HCT116 (cell line): Measurements from ENCODE around the gene ENTR1. TPM values are rescaled to one million over a fixed set of nuclear protein-coding genes. Genes with fewer than 3 reads are reported as not detected.

Experiments used
- ATAC-seq: fragments of 200-7000 bp; cut with Tn5 transposase; 2 replicates; pipeline ENCODE4 v1.9.1; 2020; ENCODE audit warnings: mild to moderate bottlenecking, moderate library complexity
- BruUV-seq: library from RNA; stranded (reverse); fragments of 400-500 nt; replicated peaks from 2 replicates; lab custom pipeline; 2021; lab: Mats Ljungman, UMichigan
- CTCF ChIA-PET: fragments of 300-600 bp; sonication (Branson Sonifier 250); formaldehyde crosslinking; loops from one replicate; lab custom pipeline; 2021; ENCODE audit warnings: antibody characterized with exemption; lab: Charles Lee
- POLR2A ChIA-PET: fragments of 300-600, 350-600 bp; sonication (Branson Sonifier 250); formaldehyde crosslinking; loops from one replicate; lab custom pipeline; 2021; ENCODE audit warnings: antibody characterized with exemption; lab: Charles Lee
- RAD21 ChIA-PET, 2 experiments: fragments of 300-600 bp; sonication (Branson Sonifier 250); formaldehyde crosslinking; loops; one replicate each; lab custom pipeline; 2023; ENCODE audit warnings: low total read pairs in 2 of 2; ENCODE audit not compliant: uncharacterized antibody in 2 of 2, unreplicated experiment in 2 of 2, low non-redundant PET in 1 of 2; lab: Charles Lee
- DNase-seq: peaks from one replicate; pipeline ENCODE4 v3.0.0-alpha.2; 2010; ENCODE audit warnings: low read depth, low spot score
- H2AFZ ChIP-seq: fragments of 200-600 bp; shearing (Covaris generic), sonication (generic); 2 replicates; pipeline ENCODE4 v1.6.1; 2017; ENCODE audit warnings: low read depth, mixed run types, mixed read lengths, antibody characterized with exemption, low read length; ENCODE audit not compliant: poor library complexity, severe bottlenecking
- H3K27ac ChIP-seq: 2 replicates; pipeline ENCODE4 v1.5.1; 2012; ENCODE audit warnings: low read depth, low read length
- H3K27me3 ChIP-seq: fragments of 200-600 bp; sonication (generic); 2 replicates; pipeline ENCODE4 v1.6.1; 2016; ENCODE audit warnings: mixed run types, low read length, mixed read lengths; ENCODE audit not compliant: insufficient read depth
- H3K36me3 ChIP-seq, 2 experiments: fragments of 200-500 bp in 1 of 2; fragments of 200-600 bp in 1 of 2; sonication (Bioruptor generic) in 1 of 2; sonication (generic) in 1 of 2; 2 replicates each; pipeline versions ENCODE4 v1.5.1 to v1.6.1; 2014 to 2016; ENCODE audit warnings: low read length in 2 of 2, inconsistent platforms in 1 of 2, mixed read lengths in 1 of 2, mixed run types in 1 of 2; ENCODE audit not compliant: insufficient read depth in 2 of 2, control insufficient read depth in 1 of 2
- H3K4me1 ChIP-seq, 2 experiments: fragments of 200-600 bp in 1 of 2; sonication (generic) in 1 of 2; 2 replicates each; pipeline versions ENCODE4 v1.5.1 to v1.6.1; 2012 to 2017; ENCODE audit warnings: low read length in 2 of 2, inconsistent platforms in 1 of 2, mild to moderate bottlenecking in 1 of 2, mixed read lengths in 1 of 2, mixed run types in 1 of 2, moderate library complexity in 1 of 2; ENCODE audit not compliant: insufficient read depth in 2 of 2, control insufficient read depth in 1 of 2
- H3K4me2 ChIP-seq: fragments of 200-600 bp; sonication (generic); 2 replicates; pipeline ENCODE4 v1.6.1; 2017; ENCODE audit warnings: mixed run types, low read length, mixed read lengths
- H3K4me3 ChIP-seq, 2 experiments: fragments of 200-600 bp in 1 of 2; sonication (generic) in 1 of 2; replicated peaks in 1 of 2; 2 replicates each; pipeline ENCODE4 v1.5.1; 2011 to 2016; ENCODE audit warnings: low read length in 2 of 2, control low read depth in 1 of 2, low read depth in 1 of 2, mild to moderate bottlenecking in 1 of 2, mixed read lengths in 1 of 2, mixed run types in 1 of 2
- H3K79me2 ChIP-seq: fragments of 200-600 bp; sonication (generic); 2 replicates; pipeline ENCODE4 v1.6.1; 2017; ENCODE audit warnings: mild to moderate bottlenecking, mixed run types, low read length, moderate library complexity, mixed read lengths; ENCODE audit not compliant: insufficient read depth
- H3K9ac ChIP-seq: fragments of 200-600 bp; sonication (generic); 2 replicates; pipeline ENCODE4 v1.6.1; 2016; ENCODE audit warnings: low read length, mixed read lengths
- H3K9me2 ChIP-seq: fragments of 200-600 bp; sonication (generic), shearing (Covaris generic); 2 replicates; pipeline ENCODE4 v1.6.1; 2017; ENCODE audit warnings: mixed run types, mild to moderate bottlenecking, moderate library complexity; ENCODE audit not compliant: insufficient read depth
- H3K9me3 ChIP-seq, 2 experiments: fragments of 200-500 bp in 1 of 2; fragments of 200-600 bp in 1 of 2; sonication (Bioruptor generic) in 1 of 2; sonication (generic) in 1 of 2; 2 replicates each; pipeline ENCODE4 v1.6.1; 2014 to 2017; ENCODE audit warnings: low read length in 2 of 2, mixed read lengths in 2 of 2, inconsistent platforms in 1 of 2, low read depth in 1 of 2, mild to moderate bottlenecking in 1 of 2, mixed run types in 1 of 2, moderate library complexity in 1 of 2; ENCODE audit not compliant: control insufficient read depth in 1 of 2, insufficient read depth in 1 of 2
- H4K20me1 ChIP-seq: fragments of 200-600 bp; sonication (generic), shearing (Covaris generic); 2 replicates; pipeline ENCODE4 v1.6.1; 2017; ENCODE audit warnings: mixed run types, mild to moderate bottlenecking, moderate library complexity; ENCODE audit not compliant: insufficient read depth
- CBX3 ChIP-seq: IDR thresholded peaks from 2 replicates; pipeline ENCODE4 v1.6.1; 2012; ENCODE audit warnings: low read depth
- CEBPB ChIP-seq: IDR thresholded peaks from 2 replicates; pipeline ENCODE4 v1.6.1; 2012; ENCODE audit warnings: low read depth
- EGR1 ChIP-seq: IDR thresholded peaks from 2 replicates; pipeline ENCODE4 v1.6.1; 2012; ENCODE audit warnings: low read depth
- EZH2 ChIP-seq: fragments of 200-600 bp; sonication (generic); IDR thresholded peaks from 2 replicates; pipeline ENCODE4 v1.6.1; 2017; ENCODE audit warnings: antibody characterized with exemption, mixed run types
- FOSL1 ChIP-seq: IDR thresholded peaks from 2 replicates; pipeline ENCODE4 v1.6.1; 2012; ENCODE audit warnings: low read depth
- JUND ChIP-seq: IDR thresholded peaks from 2 replicates; pipeline ENCODE4 v1.6.1; 2012
- POLR2AphosphoS5 ChIP-seq: IDR thresholded peaks from 2 replicates; pipeline ENCODE4 v1.6.1; 2011; ENCODE audit warnings: mild to moderate bottlenecking, low read depth, low read length, moderate library complexity
- RAD21 ChIP-seq: IDR thresholded peaks from 2 replicates; pipeline ENCODE4 v1.6.1; 2012; ENCODE audit warnings: low read depth, mild to moderate bottlenecking
- SRF ChIP-seq: IDR thresholded peaks from 2 replicates; pipeline ENCODE4 v1.6.1; 2012; ENCODE audit warnings: low read depth
- YY1 ChIP-seq: IDR thresholded peaks from 2 replicates; pipeline ENCODE4 v1.6.1; 2011; ENCODE audit warnings: low read length, low read depth, moderate library complexity, mild to moderate bottlenecking; ENCODE audit not compliant: insufficient replicate concordance; ENCODE audit errors: extremely low read depth
- ZFX ChIP-seq: fragments of 450-650 bp; IDR thresholded peaks from 2 replicates; pipeline ENCODE4 v1.6.1; 2017
- ZNF274 ChIP-seq: fragments of 200-500 bp; sonication (Bioruptor generic); IDR thresholded peaks from 2 replicates; pipeline ENCODE4 v1.6.1; 2014; ENCODE audit warnings: mild to moderate bottlenecking, low read depth, low read length, inconsistent platforms
- intact Hi-C: fragments of 100-400 bp; cut with micrococcal nuclease; formaldehyde crosslinking; loops from 2 replicates; pipeline ENCODE4 v1.10.0; 2022
- total RNA-seq: library from RNA; stranded (reverse); gene quantifications from one replicate; pipeline ENCODE4 v1.2.1, GENCODE V29; 2021; ENCODE audit not compliant: unreplicated experiment
- TF ChIP-seq, protein P1 (sequence below): IDR thresholded peaks from 2 replicates; pipeline ENCODE4 v1.6.1; 2011; ENCODE audit warnings: mild to moderate bottlenecking, low read length, moderate library complexity; ENCODE audit not compliant: insufficient replicate concordance; ENCODE audit errors: extremely low read depth
- TF ChIP-seq, protein P2 (sequence below): IDR thresholded peaks from 2 replicates; pipeline ENCODE4 v1.6.1; 2012
- TF ChIP-seq, protein P3 (sequence below): IDR thresholded peaks from 2 replicates; pipeline ENCODE4 v1.6.1; 2012

The ENTR1 gene
- total RNA-seq, 1 experiment from 2014 or later, result 119 TPM

DNA sequence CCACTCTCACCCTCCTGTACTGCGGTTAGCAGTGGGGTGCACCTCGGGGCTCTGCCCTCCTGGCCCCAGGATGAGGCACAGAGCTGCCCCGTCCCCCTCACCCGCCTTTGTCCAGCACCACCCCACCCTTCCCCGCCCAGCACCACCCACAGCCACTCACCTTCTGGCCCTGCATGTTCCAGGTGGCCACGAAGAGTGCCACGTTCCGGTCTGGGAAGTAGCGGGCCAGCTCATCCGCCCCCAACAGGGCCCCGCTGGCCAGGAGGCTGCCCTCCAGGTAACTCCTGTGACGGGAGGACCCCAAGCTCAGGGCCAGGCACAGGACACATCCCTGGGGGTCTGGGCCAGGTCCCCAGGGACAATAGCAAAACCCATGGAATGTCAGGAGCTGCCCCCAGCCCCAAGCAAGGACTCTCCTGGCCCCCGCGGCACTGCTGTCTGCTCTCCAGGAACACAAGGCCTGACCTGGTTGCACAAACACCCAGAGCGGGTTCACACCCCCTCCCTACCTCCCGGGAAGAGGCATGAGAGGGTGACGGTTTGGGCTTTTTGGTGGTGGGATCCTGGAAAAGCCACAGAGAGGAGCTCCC lies 24.3 kb upstream of the ENTR1 start:
- CTCF ChIA-PET, result no interaction called here
- POLR2A ChIA-PET, result no interaction called here
- H3K27me3 ChIP-seq, result no peaks in the 10 kb centered on the region
- no peak overlapping the region for H3K4me2 ChIP-seq
- peaks cover 8 to 17% of the 10 kb centered on the region in 2 experiments for H3K4me1 ChIP-seq
- ATAC-seq, result no peak
- peaks cover 59% of the 10 kb centered on the region for H3K79me2 ChIP-seq
- no peak overlapping the region for H3K4me3 ChIP-seq
- H4K20me1 ChIP-seq, result no peaks in the 10 kb centered on the region
- intact Hi-C loops, result no loop called here
- no peak overlapping the region for H3K9ac ChIP-seq
- no TSS peak for BruUV-seq
- no peak overlapping the region for H3K27ac ChIP-seq
- H3K9me2 ChIP-seq, result no peaks in the 10 kb centered on the region
- RAD21 ChIA-PET, result no interaction called here
- no peak for DNase-seq
- TF ChIP-seq ZNF274, result no peak
- TF ChIP-seq, protein P1, sequence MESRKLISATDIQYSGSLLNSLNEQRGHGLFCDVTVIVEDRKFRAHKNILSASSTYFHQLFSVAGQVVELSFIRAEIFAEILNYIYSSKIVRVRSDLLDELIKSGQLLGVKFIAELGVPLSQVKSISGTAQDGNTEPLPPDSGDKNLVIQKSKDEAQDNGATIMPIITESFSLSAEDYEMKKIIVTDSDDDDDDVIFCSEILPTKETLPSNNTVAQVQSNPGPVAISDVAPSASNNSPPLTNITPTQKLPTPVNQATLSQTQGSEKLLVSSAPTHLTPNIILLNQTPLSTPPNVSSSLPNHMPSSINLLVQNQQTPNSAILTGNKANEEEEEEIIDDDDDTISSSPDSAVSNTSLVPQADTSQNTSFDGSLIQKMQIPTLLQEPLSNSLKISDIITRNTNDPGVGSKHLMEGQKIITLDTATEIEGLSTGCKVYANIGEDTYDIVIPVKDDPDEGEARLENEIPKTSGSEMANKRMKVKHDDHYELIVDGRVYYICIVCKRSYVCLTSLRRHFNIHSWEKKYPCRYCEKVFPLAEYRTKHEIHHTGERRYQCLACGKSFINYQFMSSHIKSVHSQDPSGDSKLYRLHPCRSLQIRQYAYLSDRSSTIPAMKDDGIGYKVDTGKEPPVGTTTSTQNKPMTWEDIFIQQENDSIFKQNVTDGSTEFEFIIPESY, result no peak
- TF ChIP-seq, protein P2, sequence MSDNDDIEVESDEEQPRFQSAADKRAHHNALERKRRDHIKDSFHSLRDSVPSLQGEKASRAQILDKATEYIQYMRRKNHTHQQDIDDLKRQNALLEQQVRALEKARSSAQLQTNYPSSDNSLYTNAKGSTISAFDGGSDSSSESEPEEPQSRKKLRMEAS, result no peak
- TF ChIP-seq EZH2, result no peak
- no peak for TF ChIP-seq SRF
- TF ChIP-seq POLR2AphosphoS5, result no peak
- no peak for TF ChIP-seq ZFX
- no peak for TF ChIP-seq JUND
- no peak for TF ChIP-seq RAD21
- no peak for TF ChIP-seq EGR1
- no peak for TF ChIP-seq FOSL1
- TF ChIP-seq, protein P3, sequence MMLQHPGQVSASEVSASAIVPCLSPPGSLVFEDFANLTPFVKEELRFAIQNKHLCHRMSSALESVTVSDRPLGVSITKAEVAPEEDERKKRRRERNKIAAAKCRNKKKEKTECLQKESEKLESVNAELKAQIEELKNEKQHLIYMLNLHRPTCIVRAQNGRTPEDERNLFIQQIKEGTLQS, result no peak
- no peak for TF ChIP-seq CEBPB
- TF ChIP-seq CBX3, result no peak
- TF ChIP-seq YY1, result no peak
- no peaks in the 10 kb centered on the region for H3K9me3 ChIP-seq
- peaks cover 3 to 8% of the 10 kb centered on the region in 2 experiments; a peak in 2 of 4 replicates for H3K36me3 ChIP-seq
- no peak overlapping the region for H2AFZ ChIP-seq
